Measurements from ENCODE around the gene BIN2. TPM values are rescaled to one million over a fixed set of nuclear protein-coding genes. Genes with fewer than 3 reads are reported as not detected.

Gene BIN2
- total and polyA plus RNA-seq, 2 experiments from 2014 or later = not detected

DNA sequence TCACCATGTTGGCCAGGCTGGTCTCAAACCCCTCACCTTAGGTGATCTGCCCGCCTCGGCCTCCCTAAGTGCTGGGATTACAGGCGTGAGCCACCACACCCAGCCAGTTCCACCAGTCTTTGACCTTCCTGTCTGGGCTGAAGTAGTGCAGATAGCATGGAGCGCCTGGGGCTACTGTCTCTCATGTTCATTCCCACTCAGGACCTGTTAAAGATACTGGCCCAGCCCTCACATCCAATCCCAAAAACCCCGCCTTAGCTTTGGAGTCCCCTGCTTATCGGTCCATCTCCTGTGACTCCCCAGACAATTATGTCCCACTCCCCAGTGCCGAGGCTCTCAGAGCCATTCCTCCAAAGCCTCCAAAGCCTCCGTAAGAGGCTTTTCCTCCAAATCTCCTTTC is 34.5 kb upstream of the BIN2 start:
- no peaks in the 10 kb centered on the region for H3K79me2 ChIP-seq (replicated peaks; ENCODE audit: insufficient read depth)
- H3K36me3 ChIP-seq (ENCODE audit: insufficient read depth) = no peaks in the 10 kb centered on the region
- H3K27me3 ChIP-seq (ENCODE audit: insufficient read depth) = no peaks in the 10 kb centered on the region
- Mint-ChIP-seq H3K4me1 (no peaks in the 10 kb centered on the region), H3K27me3 (ENCODE audit: insufficient read depth, low read depth, poor library complexity) (peaks cover 4% of the 10 kb centered on the region), H3K4me3 (no peak overlapping the region), H3K36me3 (ENCODE audit: low read depth) (peaks cover 25% of the 10 kb centered on the region), H3K9me3 (no peaks in the 10 kb centered on the region), H3K27ac (no peak overlapping the region)
- H4K20me1 ChIP-seq (replicated peaks; ENCODE audit: insufficient read depth) = no peaks in the 10 kb centered on the region
- no peak for DNase-seq (ENCODE audit: low spot score)
- H3K4me1 ChIP-seq (ENCODE audit: insufficient read depth) = no peaks in the 10 kb centered on the region
- ATAC-seq = no peak
- TF ChIP-seq, protein P1, sequence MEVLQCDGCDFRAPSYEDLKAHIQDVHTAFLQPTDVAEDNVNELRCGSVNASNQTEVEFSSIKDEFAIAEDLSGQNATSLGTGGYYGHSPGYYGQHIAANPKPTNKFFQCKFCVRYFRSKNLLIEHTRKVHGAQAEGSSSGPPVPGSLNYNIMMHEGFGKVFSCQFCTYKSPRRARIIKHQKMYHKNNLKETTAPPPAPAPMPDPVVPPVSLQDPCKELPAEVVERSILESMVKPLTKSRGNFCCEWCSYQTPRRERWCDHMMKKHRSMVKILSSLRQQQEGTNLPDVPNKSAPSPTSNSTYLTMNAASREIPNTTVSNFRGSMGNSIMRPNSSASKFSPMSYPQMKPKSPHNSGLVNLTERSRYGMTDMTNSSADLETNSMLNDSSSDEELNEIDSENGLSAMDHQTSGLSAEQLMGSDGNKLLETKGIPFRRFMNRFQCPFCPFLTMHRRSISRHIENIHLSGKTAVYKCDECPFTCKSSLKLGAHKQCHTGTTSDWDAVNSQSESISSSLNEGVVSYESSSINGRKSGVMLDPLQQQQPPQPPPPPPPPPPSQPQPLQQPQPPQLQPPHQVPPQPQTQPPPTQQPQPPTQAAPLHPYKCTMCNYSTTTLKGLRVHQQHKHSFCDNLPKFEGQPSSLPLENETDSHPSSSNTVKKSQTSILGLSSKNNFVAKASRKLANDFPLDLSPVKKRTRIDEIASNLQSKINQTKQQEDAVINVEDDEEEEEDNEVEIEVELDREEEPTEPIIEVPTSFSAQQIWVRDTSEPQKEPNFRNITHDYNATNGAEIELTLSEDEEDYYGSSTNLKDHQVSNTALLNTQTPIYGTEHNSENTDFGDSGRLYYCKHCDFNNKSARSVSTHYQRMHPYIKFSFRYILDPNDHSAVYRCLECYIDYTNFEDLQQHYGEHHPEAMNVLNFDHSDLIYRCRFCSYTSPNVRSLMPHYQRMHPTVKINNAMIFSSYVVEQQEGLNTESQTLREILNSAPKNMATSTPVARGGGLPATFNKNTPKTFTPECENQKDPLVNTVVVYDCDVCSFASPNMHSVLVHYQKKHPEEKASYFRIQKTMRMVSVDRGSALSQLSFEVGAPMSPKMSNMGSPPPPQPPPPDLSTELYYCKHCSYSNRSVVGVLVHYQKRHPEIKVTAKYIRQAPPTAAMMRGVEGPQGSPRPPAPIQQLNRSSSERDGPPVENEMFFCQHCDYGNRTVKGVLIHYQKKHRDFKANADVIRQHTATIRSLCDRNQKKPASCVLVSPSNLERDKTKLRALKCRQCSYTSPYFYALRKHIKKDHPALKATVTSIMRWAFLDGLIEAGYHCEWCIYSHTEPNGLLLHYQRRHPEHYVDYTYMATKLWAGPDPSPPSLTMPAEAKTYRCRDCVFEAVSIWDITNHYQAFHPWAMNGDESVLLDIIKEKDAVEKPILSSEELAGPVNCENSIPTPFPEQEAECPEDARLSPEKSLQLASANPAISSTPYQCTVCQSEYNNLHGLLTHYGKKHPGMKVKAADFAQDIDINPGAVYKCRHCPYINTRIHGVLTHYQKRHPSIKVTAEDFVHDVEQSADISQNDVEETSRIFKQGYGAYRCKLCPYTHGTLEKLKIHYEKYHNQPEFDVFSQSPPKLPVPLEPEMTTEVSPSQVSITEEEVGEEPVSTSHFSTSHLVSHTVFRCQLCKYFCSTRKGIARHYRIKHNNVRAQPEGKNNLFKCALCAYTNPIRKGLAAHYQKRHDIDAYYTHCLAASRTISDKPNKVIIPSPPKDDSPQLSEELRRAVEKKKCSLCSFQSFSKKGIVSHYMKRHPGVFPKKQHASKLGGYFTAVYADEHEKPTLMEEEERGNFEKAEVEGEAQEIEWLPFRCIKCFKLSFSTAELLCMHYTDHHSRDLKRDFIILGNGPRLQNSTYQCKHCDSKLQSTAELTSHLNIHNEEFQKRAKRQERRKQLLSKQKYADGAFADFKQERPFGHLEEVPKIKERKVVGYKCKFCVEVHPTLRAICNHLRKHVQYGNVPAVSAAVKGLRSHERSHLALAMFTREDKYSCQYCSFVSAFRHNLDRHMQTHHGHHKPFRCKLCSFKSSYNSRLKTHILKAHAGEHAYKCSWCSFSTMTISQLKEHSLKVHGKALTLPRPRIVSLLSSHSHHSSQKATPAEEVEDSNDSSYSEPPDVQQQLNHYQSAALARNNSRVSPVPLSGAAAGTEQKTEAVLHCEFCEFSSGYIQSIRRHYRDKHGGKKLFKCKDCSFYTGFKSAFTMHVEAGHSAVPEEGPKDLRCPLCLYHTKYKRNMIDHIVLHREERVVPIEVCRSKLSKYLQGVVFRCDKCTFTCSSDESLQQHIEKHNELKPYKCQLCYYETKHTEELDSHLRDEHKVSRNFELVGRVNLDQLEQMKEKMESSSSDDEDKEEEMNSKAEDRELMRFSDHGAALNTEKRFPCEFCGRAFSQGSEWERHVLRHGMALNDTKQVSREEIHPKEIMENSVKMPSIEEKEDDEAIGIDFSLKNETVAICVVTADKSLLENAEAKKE (CRISPR knock-in tag; IDR thresholded peaks at IDR 0.05) = no peak
- TF ChIP-seq, protein P2, sequence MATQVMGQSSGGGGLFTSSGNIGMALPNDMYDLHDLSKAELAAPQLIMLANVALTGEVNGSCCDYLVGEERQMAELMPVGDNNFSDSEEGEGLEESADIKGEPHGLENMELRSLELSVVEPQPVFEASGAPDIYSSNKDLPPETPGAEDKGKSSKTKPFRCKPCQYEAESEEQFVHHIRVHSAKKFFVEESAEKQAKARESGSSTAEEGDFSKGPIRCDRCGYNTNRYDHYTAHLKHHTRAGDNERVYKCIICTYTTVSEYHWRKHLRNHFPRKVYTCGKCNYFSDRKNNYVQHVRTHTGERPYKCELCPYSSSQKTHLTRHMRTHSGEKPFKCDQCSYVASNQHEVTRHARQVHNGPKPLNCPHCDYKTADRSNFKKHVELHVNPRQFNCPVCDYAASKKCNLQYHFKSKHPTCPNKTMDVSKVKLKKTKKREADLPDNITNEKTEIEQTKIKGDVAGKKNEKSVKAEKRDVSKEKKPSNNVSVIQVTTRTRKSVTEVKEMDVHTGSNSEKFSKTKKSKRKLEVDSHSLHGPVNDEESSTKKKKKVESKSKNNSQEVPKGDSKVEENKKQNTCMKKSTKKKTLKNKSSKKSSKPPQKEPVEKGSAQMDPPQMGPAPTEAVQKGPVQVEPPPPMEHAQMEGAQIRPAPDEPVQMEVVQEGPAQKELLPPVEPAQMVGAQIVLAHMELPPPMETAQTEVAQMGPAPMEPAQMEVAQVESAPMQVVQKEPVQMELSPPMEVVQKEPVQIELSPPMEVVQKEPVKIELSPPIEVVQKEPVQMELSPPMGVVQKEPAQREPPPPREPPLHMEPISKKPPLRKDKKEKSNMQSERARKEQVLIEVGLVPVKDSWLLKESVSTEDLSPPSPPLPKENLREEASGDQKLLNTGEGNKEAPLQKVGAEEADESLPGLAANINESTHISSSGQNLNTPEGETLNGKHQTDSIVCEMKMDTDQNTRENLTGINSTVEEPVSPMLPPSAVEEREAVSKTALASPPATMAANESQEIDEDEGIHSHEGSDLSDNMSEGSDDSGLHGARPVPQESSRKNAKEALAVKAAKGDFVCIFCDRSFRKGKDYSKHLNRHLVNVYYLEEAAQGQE (IDR thresholded peaks at IDR 0.05; ENCODE audit: unreplicated experiment) = no peak
- TF ChIP-seq, protein P3, sequence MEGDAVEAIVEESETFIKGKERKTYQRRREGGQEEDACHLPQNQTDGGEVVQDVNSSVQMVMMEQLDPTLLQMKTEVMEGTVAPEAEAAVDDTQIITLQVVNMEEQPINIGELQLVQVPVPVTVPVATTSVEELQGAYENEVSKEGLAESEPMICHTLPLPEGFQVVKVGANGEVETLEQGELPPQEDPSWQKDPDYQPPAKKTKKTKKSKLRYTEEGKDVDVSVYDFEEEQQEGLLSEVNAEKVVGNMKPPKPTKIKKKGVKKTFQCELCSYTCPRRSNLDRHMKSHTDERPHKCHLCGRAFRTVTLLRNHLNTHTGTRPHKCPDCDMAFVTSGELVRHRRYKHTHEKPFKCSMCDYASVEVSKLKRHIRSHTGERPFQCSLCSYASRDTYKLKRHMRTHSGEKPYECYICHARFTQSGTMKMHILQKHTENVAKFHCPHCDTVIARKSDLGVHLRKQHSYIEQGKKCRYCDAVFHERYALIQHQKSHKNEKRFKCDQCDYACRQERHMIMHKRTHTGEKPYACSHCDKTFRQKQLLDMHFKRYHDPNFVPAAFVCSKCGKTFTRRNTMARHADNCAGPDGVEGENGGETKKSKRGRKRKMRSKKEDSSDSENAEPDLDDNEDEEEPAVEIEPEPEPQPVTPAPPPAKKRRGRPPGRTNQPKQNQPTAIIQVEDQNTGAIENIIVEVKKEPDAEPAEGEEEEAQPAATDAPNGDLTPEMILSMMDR (conservative IDR thresholded peaks at IDR 0.05; ENCODE audit: low read depth in 2 of 2) = no peak
- TF ChIP-seq NANOG (IDR thresholded peaks at IDR 0.05; ENCODE audit: borderline replicate concordance) (no peak), JUNB (IDR thresholded peaks at IDR 0.05; ENCODE audit: unreplicated experiment) (no peak), CREB1 (CRISPR knock-in tag; IDR thresholded peaks at IDR 0.05; ENCODE audit: low read depth) (no peak), EZH2 (IDR thresholded peaks at IDR 0.05; ENCODE audit: low read depth, unreplicated experiment) (no peak), POLR2AphosphoS5 (IDR thresholded peaks at IDR 0.05; ENCODE audit: low read depth) (no peak), STAT1 (IDR thresholded peaks at IDR 0.05; ENCODE audit: unreplicated experiment) (no peak), ZNF331 (CRISPR knock-in tag; IDR thresholded peaks at IDR 0.05; ENCODE audit: low read depth) (no peak), ZNF114 (CRISPR knock-in tag; IDR thresholded peaks at IDR 0.05) (no peak), EZH2phosphoT487 (IDR thresholded peaks at IDR 0.05; ENCODE audit: unreplicated experiment) (no peak)
- TF ChIP-seq, protein P4, sequence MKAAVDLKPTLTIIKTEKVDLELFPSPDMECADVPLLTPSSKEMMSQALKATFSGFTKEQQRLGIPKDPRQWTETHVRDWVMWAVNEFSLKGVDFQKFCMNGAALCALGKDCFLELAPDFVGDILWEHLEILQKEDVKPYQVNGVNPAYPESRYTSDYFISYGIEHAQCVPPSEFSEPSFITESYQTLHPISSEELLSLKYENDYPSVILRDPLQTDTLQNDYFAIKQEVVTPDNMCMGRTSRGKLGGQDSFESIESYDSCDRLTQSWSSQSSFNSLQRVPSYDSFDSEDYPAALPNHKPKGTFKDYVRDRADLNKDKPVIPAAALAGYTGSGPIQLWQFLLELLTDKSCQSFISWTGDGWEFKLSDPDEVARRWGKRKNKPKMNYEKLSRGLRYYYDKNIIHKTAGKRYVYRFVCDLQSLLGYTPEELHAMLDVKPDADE (IDR thresholded peaks at IDR 0.05) = no peak
- no peak overlapping the region for H2AFZ ChIP-seq
- H3K9me2 ChIP-seq (ENCODE audit: insufficient read depth) = no peaks in the 10 kb centered on the region
- H3K4me2 ChIP-seq = no peak overlapping the region
- no peaks in the 10 kb centered on the region for H3F3A ChIP-seq (replicated peaks; ENCODE audit: low read depth)
- no peak overlapping the region for H3K4me3 ChIP-seq
- no peak overlapping the region for H3K27ac ChIP-seq (ENCODE audit: low read depth)

Measured in GM23338 (cell line).